GM18520 (cell line): ENCODE measurements around the gene CCR1.
"Not testable (repeated sequence)": the region's sequence is repeated elsewhere in the genome, so short reads cannot be mapped to it uniquely, and the experiment has no call there.

Experiments used
- ATAC-seq: cut with Tn5 transposase; IDR thresholded peaks from one replicate; pipeline ENCODE4 v1.9.1; 2021; ENCODE audit not compliant: unreplicated experiment

CCR1 gene

GRCh38 chr3:46212101-46212500 is 4.0 kb upstream of the CCR1 start:
- no peak for ATAC-seq

GRCh38 chr3:46209746-46210470 is 1.8 kb upstream of the CCR1 start:
- no peak for ATAC-seq

DNA sequence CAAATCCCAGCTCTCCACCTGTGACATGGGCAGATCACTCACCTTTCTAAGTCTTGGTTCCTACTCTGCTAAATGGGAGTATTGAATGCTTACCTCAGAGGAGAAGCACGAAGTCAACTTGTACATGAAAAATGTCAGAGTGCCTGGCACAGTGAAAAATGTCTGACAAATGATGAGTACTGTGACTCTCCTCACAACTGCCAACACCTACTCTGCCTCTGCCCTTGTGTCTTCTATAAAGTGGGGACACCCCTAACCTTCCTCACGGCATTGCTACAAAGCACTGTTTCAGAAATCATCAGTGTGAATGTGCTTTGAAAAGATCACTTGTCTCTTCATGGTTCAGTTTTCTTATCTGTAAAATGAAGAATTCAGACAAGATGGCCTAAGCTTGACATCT is 940 bp upstream of the CCR1 start:
- no peak for ATAC-seq

- not testable (repeated sequence) for ATAC-seq
Observed at GRCh38 chr3:46207514-46207913, 599 bp downstream of the CCR1 start.

DNA sequence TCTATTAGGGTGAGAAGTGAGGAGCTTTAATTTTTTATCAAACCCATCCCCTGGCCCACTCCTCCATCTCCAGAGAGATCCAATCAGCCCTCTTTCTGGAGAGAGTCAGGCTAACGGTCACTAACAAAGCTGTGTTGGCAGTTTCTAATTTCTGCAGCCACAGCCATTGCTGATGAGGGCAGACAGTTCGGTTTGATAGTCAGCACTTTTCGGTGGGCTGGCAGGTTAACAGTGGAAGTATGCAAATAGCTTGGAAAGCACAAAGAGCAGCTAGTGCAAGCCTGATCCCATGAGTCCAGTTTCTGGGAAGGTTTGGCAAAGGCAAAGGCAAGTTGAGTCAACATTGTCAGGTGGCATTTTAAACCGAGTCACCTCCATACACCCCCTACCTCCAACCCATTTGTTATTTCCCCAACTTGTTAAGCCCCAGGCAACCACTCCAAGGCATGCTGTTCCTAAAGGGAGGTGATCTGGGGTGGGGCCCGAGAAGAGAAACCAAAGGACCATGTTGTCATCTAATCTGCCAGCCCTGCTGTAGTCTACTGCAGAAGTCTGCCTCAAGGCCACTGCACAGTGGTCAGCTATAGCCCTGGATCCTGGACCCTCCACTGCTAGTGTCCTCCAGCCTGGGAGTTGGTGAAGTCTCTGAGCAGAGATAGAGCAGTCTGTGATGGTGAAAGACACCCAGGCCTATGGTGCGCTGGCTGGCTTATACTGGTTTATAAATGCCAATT is 1.7 kb downstream of the CCR1 start:
- no peak for ATAC-seq

GRCh38 chr3:46205286-46205960 is 2.7 kb downstream of the CCR1 start:
- no peak for ATAC-seq

GRCh38 chr3:46203681-46204080 is 4.4 kb downstream of the CCR1 start:
- ATAC-seq, result no peak

DNA sequence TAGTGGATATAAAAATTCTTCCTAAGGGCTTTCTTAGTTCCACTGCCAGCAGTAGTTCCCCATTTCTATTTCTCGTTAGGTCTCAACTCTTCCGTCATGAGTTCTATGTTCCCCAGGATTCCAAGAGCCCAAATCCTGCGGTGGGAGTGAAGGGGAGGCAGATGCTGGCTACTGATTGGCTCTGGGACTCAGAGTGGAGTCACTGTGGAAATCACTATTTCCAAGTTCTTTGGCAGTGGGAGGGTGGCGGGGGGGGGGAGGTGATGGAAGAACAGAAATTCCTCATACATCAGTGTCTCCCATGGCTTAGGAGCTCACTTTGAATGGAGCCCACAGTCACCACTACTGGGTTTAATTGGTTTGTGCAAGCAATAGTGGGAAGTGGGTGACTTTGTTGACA is 5.6 kb downstream of the CCR1 start:
- ATAC-seq, result no peak

- no peak for ATAC-seq
Observed at GRCh38 chr3:46200790-46201189, 7.3 kb downstream of the CCR1 start.

DNA sequence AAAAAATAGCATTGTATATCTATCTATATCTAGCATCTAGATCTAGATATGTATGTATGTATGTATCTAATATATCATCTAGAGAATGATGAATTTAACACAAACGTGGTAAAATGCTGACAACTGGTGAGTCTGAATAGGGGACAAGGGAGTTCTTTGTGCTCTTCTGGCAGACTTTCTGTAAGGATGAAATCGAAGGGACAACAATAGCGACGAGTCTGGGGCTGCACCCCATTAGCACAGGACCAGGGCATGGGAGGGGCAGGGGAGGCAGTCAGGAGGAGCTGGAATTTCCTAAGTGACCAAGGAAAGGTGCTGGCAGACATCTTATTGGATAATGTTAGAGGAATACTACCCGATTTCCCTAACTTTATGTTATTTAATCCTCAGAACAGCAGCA is 7.9 kb downstream of the CCR1 start:
- ATAC-seq, result no peak

DNA sequence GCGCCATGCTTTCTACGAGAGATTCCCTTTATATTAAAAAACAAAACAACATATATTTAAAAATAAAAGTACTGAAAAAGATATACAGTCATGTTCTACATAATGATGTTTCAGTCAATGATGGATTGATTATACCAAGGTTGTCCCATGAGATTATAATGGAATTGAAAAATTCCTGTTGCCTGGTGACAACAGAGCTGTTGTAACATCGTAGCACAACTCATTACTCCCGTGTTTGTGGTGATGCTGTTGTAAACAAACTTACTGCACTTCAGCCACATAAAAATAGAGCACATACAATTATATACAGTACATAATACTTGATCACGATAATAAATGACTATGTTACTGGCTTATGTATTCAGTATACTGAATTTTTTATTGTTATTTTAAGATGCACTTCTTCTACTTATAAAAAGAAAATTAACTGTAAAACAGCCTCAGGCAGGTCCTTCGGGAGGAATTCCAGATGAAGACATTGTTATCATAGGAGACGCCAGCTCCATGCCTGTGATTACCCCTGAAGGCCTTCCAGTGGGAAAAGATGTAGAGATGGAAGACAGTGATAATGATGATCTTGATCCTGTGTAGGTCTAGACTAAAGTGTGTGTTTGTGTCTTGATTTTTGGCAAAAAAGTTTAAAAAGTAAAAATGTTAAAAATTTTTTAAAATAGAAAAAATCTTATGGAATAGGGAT is 11.7 kb downstream of the CCR1 start:
- no peak for ATAC-seq

GRCh38 chr3:46194868-46195553 is 13.1 kb downstream of the CCR1 start:
- ATAC-seq, result no peak

GRCh38 chr3:46193436-46193835 is 14.7 kb downstream of the CCR1 start:
- ATAC-seq, result no peak

DNA sequence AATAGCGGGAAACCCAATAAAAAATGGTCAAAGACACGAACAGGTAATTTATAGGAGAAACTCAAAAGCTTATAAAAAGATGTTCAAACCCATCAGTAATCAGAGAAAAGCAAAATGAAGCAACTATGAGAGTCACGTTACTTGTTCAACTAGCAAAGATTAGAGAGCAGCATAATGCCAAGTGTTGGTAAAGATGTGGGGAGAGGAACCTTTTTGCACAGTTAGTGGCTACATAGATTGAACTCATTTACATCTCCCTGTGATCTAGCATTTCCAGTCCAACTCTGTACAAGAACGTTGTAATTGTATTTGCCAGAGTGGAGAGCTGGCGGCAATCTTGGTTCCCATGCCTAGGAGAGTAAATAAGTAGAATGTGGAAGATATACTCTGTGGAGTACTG is 15.2 kb downstream of the CCR1 start:
- ATAC-seq, result no peak

- ATAC-seq, result no peak
Observed at GRCh38 chr3:46191730-46192129, 16.4 kb downstream of the CCR1 start.

DNA sequence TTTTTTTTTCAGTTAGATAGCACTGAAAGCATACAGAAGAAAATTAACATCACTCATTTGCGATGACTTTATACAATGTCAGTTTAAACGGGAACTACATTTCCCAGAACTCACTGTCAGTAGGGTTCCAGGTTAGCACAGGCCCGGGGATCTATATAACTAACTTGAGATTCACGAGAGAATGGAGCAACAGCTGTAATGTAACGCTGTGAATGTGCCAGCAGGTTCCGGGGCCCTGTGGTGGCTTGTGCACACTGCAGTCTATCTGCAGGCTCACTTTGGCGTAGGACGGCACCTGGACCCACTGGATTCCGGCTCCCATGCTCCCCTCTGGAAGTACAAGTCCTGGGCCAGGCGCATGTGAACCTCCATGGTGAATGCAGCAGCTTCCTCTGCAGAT is 19.4 kb downstream of the CCR1 start:
- no peak for ATAC-seq

DNA sequence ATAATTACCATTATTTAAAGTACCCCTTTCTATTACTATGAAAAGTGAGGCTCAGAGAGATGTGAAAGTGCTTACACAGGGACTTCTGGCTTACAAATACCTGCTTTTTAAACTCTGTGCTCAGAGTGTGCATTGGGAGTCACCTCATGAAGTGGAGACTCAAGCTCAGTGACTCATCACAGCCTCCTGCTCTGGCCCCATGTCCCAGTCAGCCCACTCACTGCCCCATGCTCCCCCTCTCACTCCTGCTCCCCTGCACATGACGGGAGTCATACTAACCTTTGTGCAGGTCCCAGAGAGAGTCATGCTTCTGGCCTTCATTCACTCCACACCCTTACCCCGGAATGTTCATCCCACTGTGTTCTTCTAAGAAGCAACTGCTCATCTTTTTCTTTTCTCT is 20.2 kb downstream of the CCR1 start:
- no peak for ATAC-seq

- ATAC-seq, result no peak
Observed at GRCh38 chr3:46187341-46187700, 20.8 kb downstream of the CCR1 start.

- ATAC-seq, result peak; percentile 48
Observed at GRCh38 chr3:46186471-46187340, 21.4 kb downstream of the CCR1 start.

DNA sequence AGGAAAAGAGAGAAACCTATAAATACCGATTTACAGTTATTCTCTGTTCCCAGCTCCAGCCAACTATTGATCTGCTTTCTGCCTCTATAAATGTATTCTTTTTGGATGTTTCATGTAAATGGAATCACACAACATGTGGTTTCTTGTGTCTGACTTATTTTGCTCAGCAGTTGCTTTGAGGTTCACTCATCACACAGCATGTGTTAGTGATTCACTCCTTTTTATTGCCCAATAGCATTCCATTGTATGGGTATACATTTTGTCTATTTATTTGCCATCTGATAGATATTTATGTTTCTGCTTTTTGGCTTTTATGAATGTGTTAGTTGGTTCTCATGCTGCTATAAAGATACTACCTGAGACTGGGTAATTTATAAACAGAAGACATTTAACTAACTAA is 23.6 kb downstream of the CCR1 start:
- no peak for ATAC-seq
